GM21723 (cell line): ENCODE results near the gene MACO1.
"Not testable (repeated sequence)": the region's sequence is repeated elsewhere in the genome, so short reads cannot be mapped to it uniquely, and the experiment has no call there.

Experiments
- ATAC-seq: cut with Tn5 transposase; IDR thresholded peaks from one replicate; pipeline ENCODE4 v1.9.1; 2021; ENCODE audit warnings: mild to moderate bottlenecking, moderate library complexity; ENCODE audit not compliant: unreplicated experiment

Gene MACO1, protein sequence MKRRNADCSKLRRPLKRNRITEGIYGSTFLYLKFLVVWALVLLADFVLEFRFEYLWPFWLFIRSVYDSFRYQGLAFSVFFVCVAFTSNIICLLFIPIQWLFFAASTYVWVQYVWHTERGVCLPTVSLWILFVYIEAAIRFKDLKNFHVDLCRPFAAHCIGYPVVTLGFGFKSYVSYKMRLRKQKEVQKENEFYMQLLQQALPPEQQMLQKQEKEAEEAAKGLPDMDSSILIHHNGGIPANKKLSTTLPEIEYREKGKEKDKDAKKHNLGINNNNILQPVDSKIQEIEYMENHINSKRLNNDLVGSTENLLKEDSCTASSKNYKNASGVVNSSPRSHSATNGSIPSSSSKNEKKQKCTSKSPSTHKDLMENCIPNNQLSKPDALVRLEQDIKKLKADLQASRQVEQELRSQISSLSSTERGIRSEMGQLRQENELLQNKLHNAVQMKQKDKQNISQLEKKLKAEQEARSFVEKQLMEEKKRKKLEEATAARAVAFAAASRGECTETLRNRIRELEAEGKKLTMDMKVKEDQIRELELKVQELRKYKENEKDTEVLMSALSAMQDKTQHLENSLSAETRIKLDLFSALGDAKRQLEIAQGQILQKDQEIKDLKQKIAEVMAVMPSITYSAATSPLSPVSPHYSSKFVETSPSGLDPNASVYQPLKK

DNA sequence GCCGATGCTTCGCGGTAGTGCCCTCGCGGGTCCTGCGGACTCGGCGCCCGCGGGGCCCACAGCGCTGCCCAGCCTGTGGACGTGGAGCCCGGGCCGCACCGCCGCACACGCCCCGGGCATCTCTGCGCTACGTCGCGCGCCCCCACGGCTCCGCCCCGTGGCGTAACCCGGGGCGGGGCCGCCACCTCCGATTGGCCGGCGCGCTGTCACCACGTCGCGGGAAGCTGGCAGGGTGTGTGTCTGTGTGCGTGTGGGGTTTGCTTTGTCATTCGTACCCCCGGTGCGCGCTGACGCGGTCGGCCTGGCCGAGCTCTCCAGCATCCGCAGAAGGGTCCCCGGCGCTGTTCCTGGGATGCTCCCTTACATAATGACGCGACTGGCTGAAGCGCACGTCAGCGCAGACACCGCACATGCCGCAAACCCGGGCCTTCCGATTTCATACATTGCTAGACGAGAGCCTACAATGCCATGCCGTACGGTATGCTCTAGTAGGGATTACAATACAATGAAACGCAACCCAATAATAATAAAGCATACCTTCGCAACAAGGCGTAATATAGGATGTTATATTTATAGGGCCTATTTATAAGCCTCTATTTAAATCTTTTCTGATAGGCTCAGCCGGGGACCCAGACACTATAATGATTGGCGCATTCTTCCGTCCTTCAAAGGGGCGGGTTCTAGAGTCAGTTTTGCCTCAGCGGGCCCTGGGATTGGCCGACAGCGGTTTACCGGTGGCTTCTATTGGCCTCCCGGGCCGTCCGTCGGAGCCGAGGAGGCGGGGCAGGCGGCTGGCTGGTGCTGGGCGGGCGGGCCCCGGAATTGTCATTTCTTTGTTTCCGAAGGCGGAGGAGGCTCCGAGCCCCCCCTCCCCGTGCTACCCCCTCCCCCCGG, at the start of gene MACO1:
MACO1 (plus strand) TSS at position 825 of the 894 bp plus-strand sequence. CDS start 202 bp downstream, outside the sequence.
- ATAC-seq, result peak; percentile 88

DNA sequence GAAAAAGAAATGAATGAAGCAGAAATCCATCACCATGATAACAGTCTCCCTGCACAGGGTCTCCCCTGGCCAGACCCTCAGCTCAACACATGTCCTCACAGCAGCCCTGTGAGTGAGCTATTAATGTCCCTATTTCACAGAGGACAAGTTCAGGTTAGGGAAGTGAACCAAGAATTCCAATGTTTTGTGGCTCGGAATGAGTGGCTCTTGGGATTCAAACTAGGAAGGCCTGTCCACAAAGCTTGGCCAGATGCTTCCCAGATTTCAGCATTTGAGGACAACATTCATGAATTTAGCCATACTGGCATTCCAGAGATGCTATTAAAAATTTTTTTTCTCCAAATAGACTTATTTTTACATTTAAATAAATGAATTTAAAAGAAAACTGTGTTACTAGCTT, 48.2 kb upstream of the MACO1 start:
- ATAC-seq, result not testable (repeated sequence)

DNA sequence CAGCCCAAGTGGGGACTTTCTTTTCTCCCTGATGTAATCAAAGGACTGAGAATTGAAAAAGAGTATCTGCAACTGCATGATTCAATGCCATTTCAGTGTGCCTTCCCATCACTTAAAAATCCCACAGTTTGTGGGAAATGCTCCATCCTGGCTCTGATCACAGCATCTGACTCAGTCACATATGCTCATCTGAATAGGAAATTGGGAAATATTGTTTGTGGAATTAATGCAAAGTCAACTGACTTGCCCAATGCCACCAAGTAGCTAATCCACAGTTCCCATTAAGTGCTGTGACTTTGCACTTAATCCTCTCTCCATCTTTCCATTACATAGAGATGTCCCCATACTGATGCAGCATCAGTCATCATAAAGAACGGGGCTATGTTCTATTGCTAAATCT, 47.6 kb upstream of the MACO1 start:
- ATAC-seq, result not testable (repeated sequence)

DNA sequence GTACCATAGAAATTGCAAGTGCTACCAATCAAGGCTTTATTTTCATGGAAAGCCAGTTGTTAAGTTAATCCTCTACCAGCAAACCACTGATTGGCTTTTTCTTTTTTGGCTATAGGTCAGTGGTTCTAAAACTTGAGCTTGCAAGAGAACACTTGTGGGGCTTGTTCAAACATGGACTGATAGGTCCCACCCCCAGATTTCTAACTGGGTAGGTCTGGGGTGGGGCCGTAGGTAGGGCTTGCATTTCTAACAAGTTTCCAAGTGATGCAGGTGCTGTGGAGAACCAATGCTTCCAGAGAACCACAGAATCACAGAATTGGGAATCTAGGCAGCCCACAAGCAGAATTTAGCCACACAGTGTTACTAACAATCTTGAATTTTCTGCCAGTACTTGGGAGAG, 46.8 kb upstream of the MACO1 start:
- ATAC-seq, result not testable (repeated sequence)

DNA sequence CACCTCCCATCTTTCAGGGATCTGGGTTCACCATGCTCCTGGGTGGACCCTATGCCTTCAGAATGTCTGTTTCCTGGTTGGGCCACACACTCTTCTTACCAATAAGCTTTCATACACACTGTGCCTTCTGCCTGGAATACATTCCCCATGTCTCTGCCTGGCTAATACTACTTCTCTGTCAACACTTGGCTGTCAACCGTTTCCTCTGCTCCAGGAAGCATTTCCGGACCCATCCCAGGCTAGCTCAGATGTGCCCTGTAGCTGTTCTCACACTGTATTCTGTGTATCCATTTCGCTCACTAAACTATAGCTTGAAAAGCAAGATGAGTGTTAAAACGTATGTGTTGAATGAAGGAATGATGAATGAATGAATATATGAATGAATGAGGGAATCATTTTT, 43.6 kb upstream of the MACO1 start:
- ATAC-seq, result not testable (repeated sequence)

DNA sequence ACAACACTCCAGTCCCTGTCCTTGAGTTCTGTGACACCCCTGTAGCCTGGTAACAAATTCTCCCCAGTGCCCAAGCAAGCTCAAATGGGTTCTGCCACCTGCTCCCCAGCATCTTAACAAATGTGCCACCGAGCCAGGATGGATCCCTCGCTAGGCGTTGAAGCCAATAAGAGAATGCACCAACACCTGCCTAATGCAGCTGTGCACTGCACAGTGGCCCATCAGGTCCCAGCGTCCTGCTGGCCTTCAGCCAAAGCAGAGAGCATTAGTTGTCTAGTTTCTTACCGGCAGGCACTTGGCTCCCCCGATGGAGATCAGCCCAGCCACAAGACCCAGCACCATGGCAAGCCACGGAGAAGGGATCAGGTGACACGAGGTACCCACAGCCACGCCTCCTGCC, 42.0 kb upstream of the MACO1 start:
- ATAC-seq, result not testable (repeated sequence)

DNA sequence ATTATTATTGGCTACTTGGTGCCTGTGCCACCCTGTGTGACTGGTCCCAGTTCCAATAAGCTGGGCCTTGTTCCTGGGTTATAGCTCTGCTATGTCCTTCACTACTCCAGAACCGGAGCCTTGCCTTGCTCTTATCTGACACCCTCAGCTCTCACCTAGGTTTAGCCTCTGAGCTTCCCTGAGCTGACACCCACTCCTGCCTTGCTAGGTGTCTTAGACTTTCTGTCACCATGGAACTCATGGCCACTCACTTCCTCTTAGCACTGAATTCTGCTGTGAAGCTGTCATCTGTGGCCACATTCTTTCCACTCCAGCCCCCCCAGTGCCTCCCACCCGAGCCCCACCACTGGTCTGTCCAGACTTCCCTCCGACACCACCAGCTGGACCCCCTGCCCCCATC, 41.0 kb upstream of the MACO1 start:
- ATAC-seq, result not testable (repeated sequence)

DNA sequence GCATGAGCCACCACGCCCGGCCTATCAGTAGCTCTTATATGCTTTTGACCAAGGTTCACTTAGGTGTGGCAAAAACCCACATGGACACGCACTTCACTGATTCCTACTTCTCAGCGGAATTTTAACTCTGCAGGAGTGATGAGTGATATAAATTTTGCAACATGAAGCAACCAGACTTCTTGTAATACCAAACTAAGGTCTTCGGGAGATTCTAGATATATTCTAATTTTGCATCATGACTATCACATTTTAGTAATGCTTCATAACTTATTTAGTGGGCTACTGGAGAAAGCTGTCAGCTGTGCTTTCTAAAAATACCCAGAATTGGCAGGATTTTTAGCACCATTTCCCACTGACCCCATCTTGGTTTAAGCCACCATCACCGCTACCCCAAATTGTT, 37.9 kb upstream of the MACO1 start:
- no peak for ATAC-seq

DNA sequence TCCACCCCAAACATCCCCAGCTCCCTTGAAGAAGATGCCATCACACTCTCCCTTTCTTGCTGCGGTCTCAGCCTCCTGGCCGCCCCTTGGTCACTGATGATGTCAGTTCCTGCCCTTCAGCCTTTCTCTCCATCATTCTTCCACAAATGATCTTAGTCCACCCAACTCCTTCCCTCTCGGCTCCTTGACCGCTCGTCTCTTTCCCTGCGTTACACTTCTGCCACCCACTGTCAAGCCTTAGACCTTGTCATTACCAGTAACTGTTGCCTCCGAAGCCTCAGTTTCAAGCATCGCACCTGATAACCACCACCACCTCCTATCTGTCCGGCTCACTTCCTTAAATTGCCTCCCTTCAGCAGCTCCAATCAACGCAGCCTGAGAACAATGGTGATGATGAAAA, 33.1 kb upstream of the MACO1 start:
- ATAC-seq, result not testable (repeated sequence)

DNA sequence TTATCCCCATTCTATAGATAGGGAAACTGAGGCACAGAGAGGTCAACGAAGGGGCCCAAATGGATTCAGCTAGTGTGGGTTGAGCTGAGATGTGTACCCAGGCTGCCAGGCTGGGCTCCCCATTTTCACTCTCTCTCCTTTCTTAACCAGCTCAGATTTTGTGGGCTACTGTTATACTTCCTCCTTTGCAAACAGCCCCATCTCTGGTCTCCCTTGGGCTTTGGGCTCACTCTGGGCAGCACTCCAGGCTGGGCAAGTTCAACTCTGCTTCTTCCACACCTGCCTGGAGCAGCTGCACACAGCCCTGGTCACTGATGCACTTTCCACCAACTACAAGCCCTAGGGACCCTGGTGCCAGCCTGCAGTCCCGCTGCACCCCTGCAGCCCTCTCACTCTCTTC, 32.6 kb upstream of the MACO1 start:
- not testable (repeated sequence) for ATAC-seq

DNA sequence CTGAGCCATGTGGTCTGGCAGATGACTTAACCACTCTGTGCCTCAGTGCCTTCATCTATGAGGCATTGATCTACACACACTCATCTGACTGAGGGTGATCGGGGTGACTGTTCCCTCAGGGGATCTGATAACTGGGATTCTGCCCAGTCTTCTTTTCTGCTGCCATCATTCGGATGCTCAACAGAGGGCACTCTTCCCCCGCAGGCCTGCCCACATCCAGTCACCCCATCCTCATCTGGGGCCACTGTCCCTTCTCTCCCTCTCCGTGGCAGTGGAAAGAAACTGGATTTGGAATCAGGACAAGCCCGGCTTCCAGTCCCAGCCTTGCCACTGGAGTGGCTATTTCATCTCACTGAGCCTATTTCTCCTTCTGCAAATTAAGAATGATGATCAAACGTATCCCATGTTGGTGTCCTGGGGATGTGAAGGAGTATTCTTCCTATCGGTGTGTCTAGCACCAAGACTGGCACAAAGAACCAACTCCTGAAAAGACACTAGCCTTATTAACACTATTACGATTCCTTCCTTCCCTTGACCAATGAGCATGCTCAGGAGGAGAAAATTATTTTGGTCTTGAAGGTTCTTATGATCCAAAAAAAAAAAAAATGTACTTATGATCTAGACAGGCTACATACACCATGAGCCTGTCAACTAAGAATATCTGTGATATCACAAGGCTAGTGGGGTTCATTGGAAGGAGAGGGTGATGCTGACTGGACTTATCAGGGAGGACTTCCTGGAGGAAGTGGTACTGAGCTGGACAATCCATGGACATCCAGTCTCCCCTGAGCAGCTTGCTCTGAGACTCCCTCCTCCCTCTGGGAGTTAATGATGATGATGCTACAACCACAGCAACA, 27.5 kb upstream of the MACO1 start:
- ATAC-seq, result not testable (repeated sequence)

DNA sequence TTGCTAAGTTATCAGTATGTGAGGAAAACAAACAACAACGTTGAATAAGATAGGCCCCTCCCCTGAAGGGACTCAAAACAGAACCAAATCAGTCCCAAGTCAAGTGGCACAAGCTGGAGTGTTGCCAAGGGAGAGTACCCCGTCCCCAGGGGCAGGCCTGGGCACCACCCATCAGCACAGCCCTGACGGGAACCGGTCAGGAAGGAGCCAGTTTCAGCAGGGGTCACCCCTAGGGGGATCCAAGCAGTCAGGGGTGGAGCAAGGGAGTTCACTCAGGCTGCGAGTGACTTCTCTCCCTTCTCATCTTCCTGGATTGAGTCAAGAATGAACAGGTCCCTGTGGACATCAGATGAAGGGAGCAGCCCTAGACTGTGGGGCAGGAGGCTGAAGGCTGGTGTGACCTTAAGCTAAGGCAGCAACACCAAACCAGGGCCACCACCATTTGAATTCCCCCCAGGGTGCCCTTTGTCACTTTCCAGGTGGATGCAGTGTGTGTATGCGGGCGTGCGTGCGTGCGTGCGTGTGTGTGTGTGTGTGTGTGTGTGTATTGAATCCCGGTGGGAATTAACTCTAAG, 24.9 kb upstream of the MACO1 start:
- ATAC-seq, result not testable (repeated sequence)

DNA sequence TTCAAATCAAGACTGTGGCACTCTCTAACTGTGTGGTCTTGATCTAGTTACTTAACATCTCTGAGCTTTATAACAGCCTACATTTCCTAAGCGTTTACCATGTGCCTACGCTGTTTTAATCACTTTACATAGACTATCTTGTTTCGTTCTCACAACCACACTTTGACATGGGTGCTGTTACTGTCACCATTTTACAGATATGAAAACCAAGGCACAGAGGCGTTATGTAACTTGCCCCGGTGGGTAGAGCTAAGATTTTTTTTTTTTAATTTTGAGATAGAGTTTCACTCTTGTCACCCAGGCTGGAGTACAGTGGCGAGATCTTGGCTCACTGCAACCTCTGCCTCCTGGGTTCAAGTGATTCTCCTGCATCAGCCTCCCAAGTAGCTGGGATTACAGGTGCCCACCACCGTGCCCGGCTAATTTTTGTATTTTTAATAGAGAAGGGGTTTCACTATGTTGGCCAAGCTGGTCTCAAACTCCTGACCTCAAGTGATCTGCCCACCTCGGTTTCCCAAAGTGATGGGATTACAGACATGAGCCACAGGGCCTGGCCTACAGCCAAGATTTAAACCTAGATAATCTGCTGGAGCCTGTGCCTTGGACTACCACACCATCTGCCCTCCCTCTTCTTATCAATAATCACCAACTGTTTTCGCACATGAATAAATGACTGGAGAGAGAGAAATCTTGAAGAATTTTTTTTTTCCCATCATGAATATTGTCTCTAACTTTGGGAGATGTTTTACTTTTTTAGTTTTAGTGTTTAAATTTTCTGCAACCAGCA, 20.9 kb upstream of the MACO1 start:
- ATAC-seq, result not testable (repeated sequence)

DNA sequence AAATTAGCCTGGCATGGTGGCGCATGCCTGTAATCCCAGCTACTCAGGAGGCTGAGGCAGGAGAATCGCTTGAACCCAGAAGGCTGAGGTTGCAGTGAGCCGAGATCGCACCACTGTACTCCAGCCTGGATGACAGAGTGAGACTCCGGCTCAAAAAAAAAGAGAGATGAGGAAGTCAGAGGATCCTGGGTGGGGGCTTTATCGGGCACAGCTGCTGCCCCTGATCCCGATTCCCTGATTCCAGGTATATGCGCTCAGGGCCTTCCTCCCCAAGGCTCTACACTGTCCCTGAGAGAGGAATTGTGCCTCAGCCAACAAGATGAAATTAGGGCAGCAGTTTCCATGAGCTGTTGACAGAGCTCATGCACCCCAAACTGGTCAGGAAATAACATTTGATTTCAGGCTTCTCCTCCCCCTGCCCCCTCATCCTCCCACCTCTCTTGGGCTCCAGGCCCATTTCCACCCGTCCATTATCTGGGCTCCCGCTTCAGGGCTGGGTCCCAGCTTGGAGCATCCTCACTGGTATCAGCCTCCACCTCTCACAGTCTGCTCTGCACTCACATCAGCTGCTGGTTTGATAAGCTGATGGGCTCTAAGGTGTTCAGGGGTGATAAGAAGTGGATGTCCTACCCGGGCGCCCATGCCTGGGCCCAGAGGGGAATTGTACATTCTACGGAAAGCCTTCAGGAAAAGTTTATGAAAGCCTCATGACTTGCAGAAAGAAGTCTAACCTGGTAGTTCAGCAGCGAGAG, 17.6 kb upstream of the MACO1 start:
- not testable (repeated sequence) for ATAC-seq

DNA sequence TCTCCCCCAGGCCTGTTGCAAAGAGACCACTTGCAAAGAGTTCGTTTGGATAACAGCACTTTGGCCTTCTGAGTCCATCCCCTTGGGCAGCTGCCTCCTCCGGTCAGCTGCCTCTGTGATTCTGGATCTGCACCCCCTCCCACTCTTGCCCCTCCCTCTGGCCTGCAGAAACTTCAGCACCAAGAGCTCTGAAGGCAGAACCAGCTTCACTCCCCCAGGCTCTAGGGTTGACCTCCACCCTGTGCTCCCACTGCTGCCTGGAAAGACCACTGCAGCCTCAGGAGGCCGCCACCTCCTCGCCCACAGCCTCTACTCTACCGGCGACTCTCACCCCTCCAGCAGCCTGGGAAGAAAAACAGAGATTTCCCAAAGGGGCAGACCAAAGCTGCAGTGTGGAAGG, 16.5 kb upstream of the MACO1 start:
- not testable (repeated sequence) for ATAC-seq

DNA sequence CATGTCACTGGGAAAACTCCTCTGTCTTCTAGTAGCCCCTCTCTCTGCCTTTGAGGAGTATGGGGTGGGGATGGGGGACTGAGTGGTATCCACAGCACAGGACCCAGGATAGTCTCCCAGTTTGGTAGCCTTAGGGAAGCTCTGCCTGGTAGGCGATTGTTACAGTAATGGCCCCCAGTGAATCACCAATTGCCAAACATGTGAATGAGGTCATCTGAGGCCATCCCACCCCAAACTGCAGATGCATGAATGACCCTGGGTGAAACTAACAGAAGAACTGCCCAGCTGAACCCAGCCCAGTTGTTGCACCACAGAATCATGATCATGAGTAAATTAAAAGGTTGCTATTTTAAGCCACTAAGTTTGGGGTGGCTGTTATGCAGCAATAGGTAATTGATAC, 16.1 kb upstream of the MACO1 start:
- not testable (repeated sequence) for ATAC-seq

DNA sequence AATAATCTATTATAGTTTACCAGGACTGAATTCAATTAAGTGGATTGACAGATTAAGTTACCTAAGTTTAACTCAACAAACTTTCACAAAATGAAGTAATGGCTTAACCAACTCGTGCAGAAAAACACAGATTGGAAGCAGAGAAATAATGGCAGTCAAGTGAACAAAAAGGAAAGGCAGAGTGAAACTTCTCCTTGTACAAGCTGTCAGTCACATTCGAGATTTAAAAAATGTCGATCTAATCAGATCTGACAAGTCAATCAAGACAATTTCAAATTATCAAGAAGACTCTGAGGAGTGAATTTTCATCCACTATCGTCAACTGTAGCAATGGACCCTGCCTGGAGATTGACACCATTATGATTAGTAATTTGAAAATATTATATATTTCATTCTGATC, 13.4 kb upstream of the MACO1 start:
- ATAC-seq, result not testable (repeated sequence)

DNA sequence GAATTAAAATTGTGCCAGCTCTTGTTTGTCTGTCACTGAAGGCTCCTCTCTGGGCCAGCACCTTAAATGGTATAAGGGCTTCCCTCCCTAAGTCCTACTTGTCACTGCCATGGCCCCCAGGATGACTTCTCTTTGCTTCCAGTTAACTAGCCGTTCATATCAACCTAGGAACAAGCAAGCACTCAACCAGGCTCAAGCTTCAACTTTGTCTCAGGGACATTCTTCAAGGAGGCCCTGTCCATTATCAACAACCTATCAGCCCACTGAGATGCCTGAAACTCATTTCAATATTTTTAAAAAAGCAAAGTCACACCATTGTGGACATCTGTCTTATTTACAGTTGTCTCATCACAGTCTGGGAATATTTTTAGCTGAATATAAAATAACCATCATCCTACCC, 11.4 kb upstream of the MACO1 start:
- ATAC-seq, result not testable (repeated sequence)
